HEK293 (cell line): ENCODE measurements around the gene PTGER2.

Source experiments
- BCL11A ChIP-seq: fragments of 450-650 bp; formaldehyde crosslinking; IDR thresholded peaks from 2 replicates; pipeline ENCODE4 v1.5.1; 2016; ENCODE audit warnings: low read depth, missing biosample characterization, missing genetic modification characterization
- EGR2 ChIP-seq: fragments of 450-650 bp; formaldehyde crosslinking; IDR thresholded peaks from 2 replicates; pipeline ENCODE4 v1.5.1; 2016; ENCODE audit warnings: low read depth, missing biosample characterization, missing genetic modification characterization
- GLI4 ChIP-seq: fragments of 450-650 bp; formaldehyde crosslinking; IDR thresholded peaks from 2 replicates; pipeline ENCODE4 v1.5.1; 2016; ENCODE audit warnings: missing biosample characterization, missing genetic modification characterization
- PATZ1 ChIP-seq: fragments of 450-650 bp; formaldehyde crosslinking; IDR thresholded peaks from 2 replicates; pipeline ENCODE4 v1.5.1; 2016; ENCODE audit warnings: missing biosample characterization, missing genetic modification characterization
- PRDM4 ChIP-seq: fragments of 450-650 bp; formaldehyde crosslinking; IDR thresholded peaks from 2 replicates; pipeline ENCODE4 v1.5.1; 2017; ENCODE audit warnings: missing biosample characterization, missing genetic modification characterization
- REPIN1 ChIP-seq: fragments of 450-650 bp; formaldehyde crosslinking; IDR thresholded peaks from 2 replicates; pipeline ENCODE4 v1.5.1; 2017; ENCODE audit warnings: missing biosample characterization, missing genetic modification characterization, low read depth
- REST ChIP-seq: fragments of 450-650 bp; formaldehyde crosslinking; IDR thresholded peaks from 2 replicates; pipeline ENCODE4 v1.5.1; 2016; ENCODE audit warnings: missing biosample characterization, missing genetic modification characterization
- YY1 ChIP-seq: fragments of 450-650 bp; formaldehyde crosslinking; IDR thresholded peaks from 2 replicates; pipeline ENCODE4 v1.5.1; 2018; ENCODE audit warnings: missing biosample characterization, missing genetic modification characterization
- ZFP41 ChIP-seq: fragments of 450-650 bp; formaldehyde crosslinking; IDR thresholded peaks from 2 replicates; pipeline ENCODE4 v1.5.1; 2016; ENCODE audit warnings: missing biosample characterization, missing genetic modification characterization, borderline replicate concordance
- ZNF138 ChIP-seq: fragments of 450-650 bp; formaldehyde crosslinking; IDR thresholded peaks from 2 replicates; pipeline ENCODE4 v1.5.1; 2016; ENCODE audit warnings: missing biosample characterization, missing genetic modification characterization, borderline replicate concordance
- ZNF239 ChIP-seq: fragments of 450-650 bp; formaldehyde crosslinking; IDR thresholded peaks from 2 replicates; pipeline ENCODE4 v1.5.1; 2016; ENCODE audit warnings: missing biosample characterization, missing genetic modification characterization
- ZNF280C ChIP-seq: fragments of 450-650 bp; formaldehyde crosslinking; IDR thresholded peaks from 2 replicates; pipeline ENCODE4 v1.5.1; 2016; ENCODE audit warnings: missing biosample characterization, missing genetic modification characterization
- ZNF302 ChIP-seq: fragments of 450-650 bp; formaldehyde crosslinking; IDR thresholded peaks from 2 replicates; pipeline ENCODE4 v1.5.1; 2016; ENCODE audit warnings: missing biosample characterization, missing genetic modification characterization, low read depth
- ZNF341 ChIP-seq: fragments of 450-650 bp; formaldehyde crosslinking; IDR thresholded peaks from 2 replicates; pipeline ENCODE4; 2016; ENCODE audit warnings: low read depth, missing biosample characterization, missing genetic modification characterization
- ZNF426 ChIP-seq: fragments of 450-650 bp; formaldehyde crosslinking; IDR thresholded peaks from 2 replicates; pipeline ENCODE4 v1.5.1; 2017; ENCODE audit warnings: missing biosample characterization, missing genetic modification characterization, mild to moderate bottlenecking, inconsistent platforms, moderate library complexity
- ZNF501 ChIP-seq: fragments of 450-650 bp; formaldehyde crosslinking; IDR thresholded peaks from 2 replicates; pipeline ENCODE4 v1.5.1; 2016; ENCODE audit warnings: missing biosample characterization, missing genetic modification characterization
- ZNF558 ChIP-seq: fragments of 450-650 bp; formaldehyde crosslinking; IDR thresholded peaks from 2 replicates; pipeline ENCODE4 v1.5.1; 2016; ENCODE audit warnings: missing biosample characterization, missing genetic modification characterization
- ZNF654 ChIP-seq: fragments of 450-650 bp; formaldehyde crosslinking; IDR thresholded peaks from 2 replicates; pipeline ENCODE4 v1.5.1; 2016; ENCODE audit warnings: low read depth, missing biosample characterization, missing genetic modification characterization
- ZNF660 ChIP-seq: fragments of 450-650 bp; IDR thresholded peaks from 2 replicates; pipeline ENCODE4 v1.5.1; 2018; ENCODE audit warnings: missing biosample characterization, mild to moderate bottlenecking, missing genetic modification characterization
- ZNF747 ChIP-seq: fragments of 450-650 bp; formaldehyde crosslinking; IDR thresholded peaks from 2 replicates; pipeline ENCODE4 v1.5.1; 2016; ENCODE audit warnings: missing biosample characterization, missing genetic modification characterization
- ZNF791 ChIP-seq: fragments of 450-650 bp; formaldehyde crosslinking; IDR thresholded peaks from 2 replicates; pipeline ENCODE4 v1.5.1; 2016; ENCODE audit warnings: missing biosample characterization, missing genetic modification characterization
- TF ChIP-seq, protein P1 (sequence below): sonication (generic); formaldehyde crosslinking; IDR thresholded peaks from 2 replicates; pipeline ENCODE4 v1.8.1; 2022; ENCODE audit warnings: mild to moderate bottlenecking, moderate library complexity, missing genetic modification reagents
- TF ChIP-seq, protein P2 (sequence below): fragments of 450-650 bp; formaldehyde crosslinking; IDR thresholded peaks from 2 replicates; pipeline ENCODE4 v1.5.1; 2017; ENCODE audit warnings: missing biosample characterization, missing genetic modification characterization
- TF ChIP-seq, protein P3 (sequence below): fragments of 450-650 bp; IDR thresholded peaks from 2 replicates; pipeline ENCODE4 v1.5.1; 2018; ENCODE audit warnings: missing biosample characterization, mild to moderate bottlenecking, missing genetic modification characterization

The PTGER2 gene

GRCh38 chr14:52313903-52314594, at the start of gene PTGER2 (continued):
- TF ChIP-seq YY1 (tag by site-specific recombination) (no peak), EGR2 (peak; percentile 83), ZNF558 (tag by site-specific recombination) (no peak), GLI4 (tag by site-specific recombination) (no peak), ZNF280C (tag by site-specific recombination) (no peak), ZNF341 (tag by site-specific recombination) (0 out of 2 replicates have a peak, but pooled peaks have one; percentile 16), ZNF426 (no peak), PRDM4 (tag by site-specific recombination) (no peak), ZNF138 (no peak), ZFP41 (tag by site-specific recombination) (no peak), ZNF660 (tag by site-specific recombination) (no peak), ZNF302 (no peak), ZNF654 (no peak), BCL11A (tag by site-specific recombination) (no peak), PATZ1 (tag by site-specific recombination) (peak; percentile 94), REPIN1 (tag by site-specific recombination) (no peak), ZNF747 (no peak), ZNF239 (tag by site-specific recombination) (no peak), ZNF791 (tag by site-specific recombination) (no peak), REST (tag by site-specific recombination) (no peak), ZNF501 (tag by site-specific recombination) (peak; percentile 52; the same call in 1 of the 2 replicates)
- TF ChIP-seq, protein P1, sequence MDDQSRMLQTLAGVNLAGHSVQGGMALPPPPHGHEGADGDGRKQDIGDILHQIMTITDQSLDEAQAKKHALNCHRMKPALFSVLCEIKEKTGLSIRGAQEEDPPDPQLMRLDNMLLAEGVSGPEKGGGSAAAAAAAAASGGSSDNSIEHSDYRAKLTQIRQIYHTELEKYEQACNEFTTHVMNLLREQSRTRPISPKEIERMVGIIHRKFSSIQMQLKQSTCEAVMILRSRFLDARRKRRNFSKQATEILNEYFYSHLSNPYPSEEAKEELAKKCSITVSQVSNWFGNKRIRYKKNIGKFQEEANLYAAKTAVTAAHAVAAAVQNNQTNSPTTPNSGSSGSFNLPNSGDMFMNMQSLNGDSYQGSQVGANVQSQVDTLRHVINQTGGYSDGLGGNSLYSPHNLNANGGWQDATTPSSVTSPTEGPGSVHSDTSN = 0 out of 2 replicates have a peak, but pooled peaks have one; percentile 48
- TF ChIP-seq, protein P2, sequence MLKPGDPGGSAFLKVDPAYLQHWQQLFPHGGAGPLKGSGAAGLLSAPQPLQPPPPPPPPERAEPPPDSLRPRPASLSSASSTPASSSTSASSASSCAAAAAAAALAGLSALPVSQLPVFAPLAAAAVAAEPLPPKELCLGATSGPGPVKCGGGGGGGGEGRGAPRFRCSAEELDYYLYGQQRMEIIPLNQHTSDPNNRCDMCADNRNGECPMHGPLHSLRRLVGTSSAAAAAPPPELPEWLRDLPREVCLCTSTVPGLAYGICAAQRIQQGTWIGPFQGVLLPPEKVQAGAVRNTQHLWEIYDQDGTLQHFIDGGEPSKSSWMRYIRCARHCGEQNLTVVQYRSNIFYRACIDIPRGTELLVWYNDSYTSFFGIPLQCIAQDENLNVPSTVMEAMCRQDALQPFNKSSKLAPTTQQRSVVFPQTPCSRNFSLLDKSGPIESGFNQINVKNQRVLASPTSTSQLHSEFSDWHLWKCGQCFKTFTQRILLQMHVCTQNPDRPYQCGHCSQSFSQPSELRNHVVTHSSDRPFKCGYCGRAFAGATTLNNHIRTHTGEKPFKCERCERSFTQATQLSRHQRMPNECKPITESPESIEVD (tag by site-specific recombination) = no peak
- TF ChIP-seq, protein P3, sequence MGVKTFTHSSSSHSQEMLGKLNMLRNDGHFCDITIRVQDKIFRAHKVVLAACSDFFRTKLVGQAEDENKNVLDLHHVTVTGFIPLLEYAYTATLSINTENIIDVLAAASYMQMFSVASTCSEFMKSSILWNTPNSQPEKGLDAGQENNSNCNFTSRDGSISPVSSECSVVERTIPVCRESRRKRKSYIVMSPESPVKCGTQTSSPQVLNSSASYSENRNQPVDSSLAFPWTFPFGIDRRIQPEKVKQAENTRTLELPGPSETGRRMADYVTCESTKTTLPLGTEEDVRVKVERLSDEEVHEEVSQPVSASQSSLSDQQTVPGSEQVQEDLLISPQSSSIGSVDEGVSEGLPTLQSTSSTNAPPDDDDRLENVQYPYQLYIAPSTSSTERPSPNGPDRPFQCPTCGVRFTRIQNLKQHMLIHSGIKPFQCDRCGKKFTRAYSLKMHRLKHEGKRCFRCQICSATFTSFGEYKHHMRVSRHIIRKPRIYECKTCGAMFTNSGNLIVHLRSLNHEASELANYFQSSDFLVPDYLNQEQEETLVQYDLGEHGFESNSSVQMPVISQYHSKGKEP (tag by site-specific recombination) = 0 out of 2 replicates have a peak, but pooled peaks have one; percentile 34
